Lung (tissue), 12 donors: Measurements from ENCODE around the gene ATXN1. TPM values are rescaled to one million over a fixed set of nuclear protein-coding genes. Genes with fewer than 3 reads are reported as not detected.

Experiments used
- ATAC-seq: fragments of 200-7000 bp; cut with Tn5 transposase; one replicate; pipeline ENCODE4 v1.9.1; 2020; ENCODE audit warnings: moderate number of reproducible peaks; ENCODE audit not compliant: insufficient read depth, low FRiP score
- DNase-seq, 3 donors: peaks; one replicate each; pipeline ENCODE4 v3.0.0-alpha.2; 2013 to 2017
- H3K27ac ChIP-seq, 2 donors: one replicate each; pipeline ENCODE4 v1.5.1; 2013; ENCODE audit warnings: mild to moderate bottlenecking in 2 of 2, moderate library complexity in 2 of 2, control low read depth in 1 of 2, inconsistent platforms in 1 of 2, low read depth in 1 of 2, low read length in 1 of 2
- H3K27me3 ChIP-seq, 3 donors: one replicate each; pipeline ENCODE4 v1.5.1; 2013; ENCODE audit warnings: low read length in 2 of 3; ENCODE audit not compliant: control insufficient read depth in 3 of 3, insufficient read depth in 3 of 3
- H3K36me3 ChIP-seq, 4 donors: one replicate each; pipeline ENCODE4 v1.5.1; 2013; ENCODE audit warnings: low read length in 4 of 4, mild to moderate bottlenecking in 1 of 4, moderate library complexity in 1 of 4; ENCODE audit not compliant: control insufficient read depth in 4 of 4, insufficient read depth in 4 of 4
- H3K4me1 ChIP-seq, 5 donors: one replicate each; pipeline ENCODE4 v1.5.1; 2013; ENCODE audit warnings: low read length in 5 of 5, mild to moderate bottlenecking in 2 of 5, moderate library complexity in 1 of 5; ENCODE audit not compliant: control insufficient read depth in 5 of 5, insufficient read depth in 5 of 5
- H3K4me3 ChIP-seq: one replicate; pipeline ENCODE4 v1.5.1; 2013; ENCODE audit warnings: mild to moderate bottlenecking, control low read depth, moderate library complexity
- H3K9ac ChIP-seq, 2 donors: one replicate each; pipeline ENCODE4 v1.5.1; 2013; ENCODE audit warnings: low read length in 2 of 2, control low read depth in 1 of 2; ENCODE audit not compliant: insufficient read depth in 1 of 2
- H3K9me3 ChIP-seq, 4 donors: one replicate each; pipeline ENCODE4 v1.5.1; 2013; ENCODE audit warnings: low read length in 3 of 4, mild to moderate bottlenecking in 1 of 4, moderate library complexity in 1 of 4; ENCODE audit not compliant: control insufficient read depth in 4 of 4, insufficient read depth in 3 of 4
- WGBS, 2 donors: extraction: QIAGEN DNeasy Blood & Tissue Kit; methylation state at CpG; one replicate each; pipeline ENCODE4 v1.1.7; 2013; 5-methylcytosine and 5-hydroxymethylcytosine counted together
- polyA plus RNA-seq, 2 donors: library from polyadenylated mRNA; stranded (reverse); fragments of 200-250 nt; gene quantifications; one replicate each; pipeline ENCODE4 v1.2.1, GENCODE V29; 2013
- total RNA-seq, 2 donors: library from RNA; depleted of rRNA in 1 of 2; stranded (reverse); fragments of >200 nt in 1 of 2; gene quantifications; one replicate each; pipeline ENCODE4 v1.2.1, GENCODE V29; 2014 to 2021
- TF ChIP-seq, protein P1 (sequence below): IDR thresholded peaks from 2 replicates; pipeline ENCODE4 v1.5.1; 2012; ENCODE audit warnings: mild to moderate bottlenecking; ENCODE audit errors: control extremely low read depth, extremely low read depth
- donor health status: control.
- donor health status: control.
- donor health status: Bipolar disorder and iron deficiency.
- donor health status: healthy.
- donor health status: DM: yes; HTN: yes; CAD: no.

ATXN1 gene
- total and polyA plus RNA-seq, 4 donors = 9.7 to 108 (median 34.9) TPM

DNA sequence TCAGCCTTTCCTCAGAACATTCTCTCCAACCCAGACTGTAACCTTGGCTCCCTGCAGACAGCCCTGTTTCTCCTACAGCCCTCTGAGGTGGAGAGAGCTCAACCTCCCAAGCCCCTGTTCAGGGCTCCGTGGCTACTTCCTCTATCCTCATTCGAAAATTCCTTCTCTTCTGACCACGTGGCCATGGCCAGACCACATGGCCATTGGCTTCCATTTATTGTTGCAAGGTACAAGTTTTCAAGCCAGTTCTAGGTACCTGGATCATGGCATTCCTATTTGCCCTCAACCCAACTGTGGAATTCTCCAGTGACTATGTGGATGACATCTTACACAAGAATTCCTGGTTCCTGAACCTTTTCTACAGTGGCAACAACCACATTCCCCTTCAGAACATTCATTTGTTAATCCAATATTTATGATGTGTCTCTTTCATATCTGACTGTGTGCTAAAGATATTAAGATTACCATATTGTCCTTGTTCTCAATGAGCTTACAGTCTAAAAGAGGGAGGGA, 361.0 kb downstream of the ATXN1 start:
- ATAC-seq (no peak), DNase-seq (no peak)
- WGBS, 2 donors = 75 to 87% methylated on average over 3 of the region's 3 CpGs
- no peak overlapping the region for H3K4me3 ChIP-seq
- no peaks in the 10 kb centered on the region for H3K9me3 ChIP-seq
- no peaks in the 10 kb centered on the region for H3K27me3 ChIP-seq
- no peak overlapping the region for H3K9ac ChIP-seq
- TF ChIP-seq, protein P1, sequence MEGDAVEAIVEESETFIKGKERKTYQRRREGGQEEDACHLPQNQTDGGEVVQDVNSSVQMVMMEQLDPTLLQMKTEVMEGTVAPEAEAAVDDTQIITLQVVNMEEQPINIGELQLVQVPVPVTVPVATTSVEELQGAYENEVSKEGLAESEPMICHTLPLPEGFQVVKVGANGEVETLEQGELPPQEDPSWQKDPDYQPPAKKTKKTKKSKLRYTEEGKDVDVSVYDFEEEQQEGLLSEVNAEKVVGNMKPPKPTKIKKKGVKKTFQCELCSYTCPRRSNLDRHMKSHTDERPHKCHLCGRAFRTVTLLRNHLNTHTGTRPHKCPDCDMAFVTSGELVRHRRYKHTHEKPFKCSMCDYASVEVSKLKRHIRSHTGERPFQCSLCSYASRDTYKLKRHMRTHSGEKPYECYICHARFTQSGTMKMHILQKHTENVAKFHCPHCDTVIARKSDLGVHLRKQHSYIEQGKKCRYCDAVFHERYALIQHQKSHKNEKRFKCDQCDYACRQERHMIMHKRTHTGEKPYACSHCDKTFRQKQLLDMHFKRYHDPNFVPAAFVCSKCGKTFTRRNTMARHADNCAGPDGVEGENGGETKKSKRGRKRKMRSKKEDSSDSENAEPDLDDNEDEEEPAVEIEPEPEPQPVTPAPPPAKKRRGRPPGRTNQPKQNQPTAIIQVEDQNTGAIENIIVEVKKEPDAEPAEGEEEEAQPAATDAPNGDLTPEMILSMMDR = no peak
- H3K36me3 ChIP-seq = peaks cover 0 to 2% (median 0%) of the 10 kb centered on the region in 4 donors
- no peak overlapping the region for H3K27ac ChIP-seq
- H3K4me1 ChIP-seq = peaks cover 0 to 13% (median 5%) of the 10 kb centered on the region in 5 donors

DNA sequence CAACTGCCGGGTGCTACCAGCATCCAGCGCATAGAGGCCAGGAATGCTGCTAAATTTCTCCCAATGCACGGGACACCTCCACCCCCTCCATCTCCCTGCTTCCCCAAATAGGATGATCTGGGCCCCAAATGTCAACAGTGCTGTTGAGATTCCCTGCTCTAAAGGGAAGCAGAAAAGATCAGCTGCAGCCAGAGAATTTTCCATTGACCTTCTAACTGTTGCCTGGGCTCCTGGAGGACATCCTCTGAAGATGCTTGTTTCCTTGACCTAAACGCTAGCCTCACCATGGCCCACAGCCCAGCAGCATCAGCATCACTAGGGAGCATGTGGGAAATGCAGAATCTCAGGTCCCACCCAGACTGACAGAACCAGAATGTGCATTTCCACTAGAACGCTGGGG, 361.6 kb downstream of the ATXN1 start:
- no peak overlapping the region for H3K4me3 ChIP-seq
- ATAC-seq (no peak), DNase-seq (no peak)
- peaks cover 0 to 13% (median 5%) of the 10 kb centered on the region in 5 donors for H3K4me1 ChIP-seq
- H3K9ac ChIP-seq = no peak overlapping the region
- no peak overlapping the region for H3K27ac ChIP-seq
- TF ChIP-seq, protein P1 = no peak
- whole genome bisulfite sequencing, 2 donors = 89 to 98% methylated on average over 5 of the region's 5 CpGs
- no peaks in the 10 kb centered on the region for H3K9me3 ChIP-seq
- peaks cover 0 to 2% (median 0%) of the 10 kb centered on the region in 4 donors for H3K36me3 ChIP-seq
- H3K27me3 ChIP-seq = no peaks in the 10 kb centered on the region

DNA sequence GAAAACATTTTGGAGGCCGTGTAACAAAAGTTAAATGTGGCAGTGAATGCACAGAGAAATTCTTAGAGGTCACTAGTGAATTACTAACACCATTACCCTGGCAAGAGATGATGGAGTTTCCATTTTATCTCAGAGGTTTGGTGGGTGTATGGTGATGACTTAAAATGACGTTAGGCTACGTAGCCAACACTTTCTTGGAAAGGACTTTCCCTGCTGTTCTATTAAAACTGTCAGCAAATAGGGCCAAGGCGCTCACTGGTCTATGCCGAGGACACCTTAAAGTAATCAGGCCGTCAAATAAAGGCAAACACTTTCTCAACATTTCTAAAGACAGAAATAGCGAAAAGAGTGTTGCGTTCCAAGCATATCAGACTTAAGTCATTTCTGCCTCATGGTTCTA, 362.1 kb downstream of the ATXN1 start:
- Histone ChIP-seq H3K27me3 (no peaks in the 10 kb centered on the region), H3K4me3 (no peak overlapping the region), H3K36me3 (peaks cover 0 to 2% (median 0%) of the 10 kb centered on the region in 4 donors), H3K4me1 (peaks cover 0 to 8% (median 4%) of the 10 kb centered on the region in 5 donors), H3K27ac (no peak overlapping the region), H3K9me3 (no peaks in the 10 kb centered on the region), H3K9ac (no peak overlapping the region)
- peak in 1 of 3 donors; percentile 36 for DNase-seq
- no peak for ATAC-seq
- 74 to 78% methylated on average over 8 of the region's 8 CpGs for WGBS, 2 donors
- TF ChIP-seq, protein P1 = no peak

GRCh38 chr6:16398587-16398986, 362.7 kb downstream of the ATXN1 start:
- Histone ChIP-seq H3K36me3 (peaks cover 0 to 2% (median 0%) of the 10 kb centered on the region in 4 donors), H3K9me3 (no peaks in the 10 kb centered on the region), H3K27ac (no peak overlapping the region), H3K4me1 (peaks cover 0 to 5% (median 0%) of the 10 kb centered on the region in 5 donors), H3K9ac (no peak overlapping the region), H3K27me3 (no peaks in the 10 kb centered on the region), H3K4me3 (no peak overlapping the region)
- DNase-seq (peak in 2 of 3 donors; percentile 28 to 45), ATAC-seq (no peak)
- 88 to 94% methylated on average over 5 of the region's 5 CpGs for WGBS, 2 donors
- TF ChIP-seq, protein P1 = no peak
